CD4-positive, alpha-beta T cell treated with Interleukin-6 at 100 ng/mL for 8 hours (primary cell): ENCODE data around the gene CALD1.

Experiments used
- DNase-seq: peaks from one replicate; pipeline ENCODE4 v3.0.0-alpha.2; 2020; ENCODE audit warnings: mixed read lengths, low spot score

CALD1 gene

DNA sequence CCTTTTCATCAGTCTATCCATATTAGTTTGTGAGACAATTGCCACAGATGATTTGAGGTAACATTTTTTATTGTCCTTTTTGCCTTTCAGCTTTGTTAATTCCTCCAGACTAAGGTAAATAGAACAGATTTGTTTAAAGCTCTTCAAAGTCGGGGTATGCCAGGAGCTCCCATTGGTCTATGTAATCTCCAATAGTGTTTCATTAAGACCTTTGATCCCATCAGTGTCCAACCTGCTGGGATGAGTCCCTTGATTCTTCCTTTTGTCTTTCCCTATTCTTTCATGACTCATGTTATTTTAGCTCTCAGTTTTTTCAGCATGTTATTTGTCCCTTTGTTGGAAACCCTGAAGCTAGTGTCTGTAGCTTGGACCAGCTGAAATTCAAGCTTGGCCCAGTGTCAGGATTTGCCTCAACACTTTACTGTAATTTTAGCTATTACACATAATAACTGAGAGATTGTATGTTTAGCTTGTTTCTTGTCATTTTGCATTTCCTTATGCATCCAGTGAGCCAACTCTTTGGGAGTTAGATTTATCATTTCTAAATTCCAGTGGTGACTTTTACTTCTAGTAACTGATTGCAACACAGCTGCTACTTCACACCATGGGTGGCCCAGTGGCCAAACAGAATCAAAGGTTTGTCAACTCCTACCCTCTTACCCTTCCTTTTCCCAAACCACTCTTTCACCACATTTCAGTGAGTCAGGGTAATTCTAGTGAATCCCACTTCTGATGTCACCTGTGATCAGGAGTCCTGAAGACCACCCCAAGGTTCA is 222.1 kb downstream of the CALD1 start:
- DNase-seq: no peak

DNA sequence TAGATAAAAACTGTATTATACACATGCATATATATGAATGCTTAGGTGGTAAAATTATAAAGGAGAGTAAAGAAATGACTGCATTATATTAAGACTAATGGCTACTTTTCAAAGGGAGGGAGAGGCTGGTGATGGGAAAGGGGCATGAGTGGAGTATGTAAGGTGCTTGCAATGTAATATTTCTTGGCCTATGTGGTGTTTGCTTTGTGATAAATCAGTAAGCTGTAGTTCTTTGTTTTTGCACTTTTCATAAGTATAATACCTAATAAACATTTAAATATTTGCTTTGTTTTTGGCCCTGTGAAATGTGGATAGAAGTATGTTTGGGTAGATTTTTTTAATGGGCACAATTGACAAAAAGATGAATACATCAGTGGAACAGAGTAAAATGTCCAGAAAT is 232.8 kb downstream of the CALD1 start:
- no peak for DNase-seq
